Body of pancreas (tissue), 4 donors: Measurements from ENCODE around the gene COLGALT1. TPM values are rescaled to one million over a fixed set of nuclear protein-coding genes. Genes with fewer than 3 reads are reported as not detected.

Experiments
- ATAC-seq: fragments of 150-250 bp; one replicate; pipeline ENCODE4 v1.9.1; 2016
- DNase-seq, 4 donors: peaks; one replicate each; pipeline ENCODE4 v3.0.0-alpha.2; 2019
- H3K27ac ChIP-seq, 4 donors: fragments of 200-600 bp; sonication (generic); 1 replicate in 3 of 4; 2 replicates in 1 of 4; pipeline versions ENCODE4 v1.5.1 to v1.6.1; 2016 to 2019; ENCODE audit warnings: mild to moderate bottlenecking in 1 of 4, mixed read lengths in 1 of 4, moderate library complexity in 1 of 4
- H3K27me3 ChIP-seq, 2 donors: fragments of 200-600 bp; sonication (generic); one replicate each; pipeline ENCODE4 v1.6.0; 2016; ENCODE audit warnings: mild to moderate bottlenecking in 1 of 2
- H3K36me3 ChIP-seq, 2 donors: fragments of 200-600 bp; sonication (generic); replicated peaks in 1 of 2; 2 replicates each; pipeline ENCODE4 v1.5.1; 2016; ENCODE audit warnings: low read depth in 2 of 2; ENCODE audit not compliant: insufficient read depth in 1 of 2
- H3K4me1 ChIP-seq: fragments of 200-600 bp; sonication (generic); one replicate; pipeline ENCODE4 v1.6.0; 2016
- H3K4me3 ChIP-seq, 2 donors: fragments of 200-600 bp; sonication (generic); 1 replicate in 1 of 2; 2 replicates in 1 of 2; pipeline ENCODE4 v1.5.1; 2016 to 2019
- H3K9me3 ChIP-seq, 3 donors: fragments of 200-600 bp; sonication (generic); 1 replicate in 2 of 3; 2 replicates in 1 of 3; pipeline ENCODE4 v1.5.1; 2016
- POLR2A ChIP-seq, 3 donors: fragments of 450-650 bp; IDR thresholded peaks; one replicate each; pipeline ENCODE4 v1.6.1; 2016; ENCODE audit warnings: antibody characterized with exemption in 3 of 3, mild to moderate bottlenecking in 2 of 3
- WGBS, 2 donors: methylation state at CpG; one replicate each; pipeline ENCODE4 v1.1.5; 2017; 5-methylcytosine and 5-hydroxymethylcytosine counted together
- intact Hi-C: fragments of 100-400 bp; cut with DNase I; formaldehyde crosslinking; loops from one replicate; pipeline ENCODE4 v1.15.1; 2023
- total RNA-seq, 2 donors: library from RNA; depleted of rRNA; stranded (reverse); fragments of >200 nt; gene quantifications; one replicate each; pipeline ENCODE4 v1.1.0, GENCODE V29; 2016
- TF ChIP-seq, protein P1 (sequence below), 7 experiments: fragments of 450-650 bp in 4 of 7; fragments of 200-600 bp in 3 of 7; sonication (generic) in 3 of 7; IDR thresholded peaks; one replicate each; pipeline ENCODE4 v1.5.1; 2016 to 2019; ENCODE audit warnings: antibody characterized with exemption in 7 of 7

Gene COLGALT1
- total RNA-seq, 2 donors from 2014 or later = 38.9 to 41.5 TPM

DNA sequence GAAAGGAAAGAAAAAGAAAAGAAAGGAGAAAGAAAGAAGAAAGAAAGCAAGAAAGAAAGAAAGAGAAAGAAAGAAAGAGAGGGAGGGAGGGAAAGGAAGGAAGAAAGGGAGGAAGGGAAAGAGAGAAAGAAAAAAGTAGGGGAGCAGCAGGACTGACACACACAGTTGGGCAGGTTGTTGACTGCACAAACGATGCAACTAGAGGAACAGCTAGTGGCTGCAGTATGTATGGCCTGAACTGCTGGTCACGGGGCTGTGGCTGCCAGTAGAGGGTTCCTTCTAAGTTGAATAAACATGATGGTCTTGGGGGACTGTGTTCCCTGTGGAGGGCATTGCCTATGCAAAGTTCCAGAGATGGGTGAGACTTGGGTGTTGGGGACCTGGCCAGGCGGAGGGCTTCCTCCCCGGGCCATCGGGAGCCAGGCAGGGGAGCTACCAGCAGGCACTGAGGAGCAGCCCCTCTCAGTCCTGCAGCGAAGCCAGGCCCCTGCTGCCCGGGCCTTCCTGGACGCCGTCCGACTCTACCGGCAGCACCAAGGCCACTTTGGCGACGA is 16.7 kb upstream of the COLGALT1 start:
- TF ChIP-seq, protein P1, sequence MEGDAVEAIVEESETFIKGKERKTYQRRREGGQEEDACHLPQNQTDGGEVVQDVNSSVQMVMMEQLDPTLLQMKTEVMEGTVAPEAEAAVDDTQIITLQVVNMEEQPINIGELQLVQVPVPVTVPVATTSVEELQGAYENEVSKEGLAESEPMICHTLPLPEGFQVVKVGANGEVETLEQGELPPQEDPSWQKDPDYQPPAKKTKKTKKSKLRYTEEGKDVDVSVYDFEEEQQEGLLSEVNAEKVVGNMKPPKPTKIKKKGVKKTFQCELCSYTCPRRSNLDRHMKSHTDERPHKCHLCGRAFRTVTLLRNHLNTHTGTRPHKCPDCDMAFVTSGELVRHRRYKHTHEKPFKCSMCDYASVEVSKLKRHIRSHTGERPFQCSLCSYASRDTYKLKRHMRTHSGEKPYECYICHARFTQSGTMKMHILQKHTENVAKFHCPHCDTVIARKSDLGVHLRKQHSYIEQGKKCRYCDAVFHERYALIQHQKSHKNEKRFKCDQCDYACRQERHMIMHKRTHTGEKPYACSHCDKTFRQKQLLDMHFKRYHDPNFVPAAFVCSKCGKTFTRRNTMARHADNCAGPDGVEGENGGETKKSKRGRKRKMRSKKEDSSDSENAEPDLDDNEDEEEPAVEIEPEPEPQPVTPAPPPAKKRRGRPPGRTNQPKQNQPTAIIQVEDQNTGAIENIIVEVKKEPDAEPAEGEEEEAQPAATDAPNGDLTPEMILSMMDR (IDR thresholded peaks at IDR 0.05) = no peak
- H3K27ac ChIP-seq = peak overlapping the region in 1 of 4 donors; percentile 30
- WGBS, 2 donors = 8 to 14% methylated on average over 5 to 13 of the region's 13 CpGs
- H3K36me3 ChIP-seq = no peaks in the 10 kb centered on the region
- H3K4me1 ChIP-seq = peaks cover 13% of the 10 kb centered on the region
- no peak for DNase-seq
- intact Hi-C loops = no loop called here
- H3K9me3 ChIP-seq = no peaks in the 10 kb centered on the region
- no peaks in the 10 kb centered on the region for H3K27me3 ChIP-seq
- no peak overlapping the region for H3K4me3 ChIP-seq
- no peak for ATAC-seq

DNA sequence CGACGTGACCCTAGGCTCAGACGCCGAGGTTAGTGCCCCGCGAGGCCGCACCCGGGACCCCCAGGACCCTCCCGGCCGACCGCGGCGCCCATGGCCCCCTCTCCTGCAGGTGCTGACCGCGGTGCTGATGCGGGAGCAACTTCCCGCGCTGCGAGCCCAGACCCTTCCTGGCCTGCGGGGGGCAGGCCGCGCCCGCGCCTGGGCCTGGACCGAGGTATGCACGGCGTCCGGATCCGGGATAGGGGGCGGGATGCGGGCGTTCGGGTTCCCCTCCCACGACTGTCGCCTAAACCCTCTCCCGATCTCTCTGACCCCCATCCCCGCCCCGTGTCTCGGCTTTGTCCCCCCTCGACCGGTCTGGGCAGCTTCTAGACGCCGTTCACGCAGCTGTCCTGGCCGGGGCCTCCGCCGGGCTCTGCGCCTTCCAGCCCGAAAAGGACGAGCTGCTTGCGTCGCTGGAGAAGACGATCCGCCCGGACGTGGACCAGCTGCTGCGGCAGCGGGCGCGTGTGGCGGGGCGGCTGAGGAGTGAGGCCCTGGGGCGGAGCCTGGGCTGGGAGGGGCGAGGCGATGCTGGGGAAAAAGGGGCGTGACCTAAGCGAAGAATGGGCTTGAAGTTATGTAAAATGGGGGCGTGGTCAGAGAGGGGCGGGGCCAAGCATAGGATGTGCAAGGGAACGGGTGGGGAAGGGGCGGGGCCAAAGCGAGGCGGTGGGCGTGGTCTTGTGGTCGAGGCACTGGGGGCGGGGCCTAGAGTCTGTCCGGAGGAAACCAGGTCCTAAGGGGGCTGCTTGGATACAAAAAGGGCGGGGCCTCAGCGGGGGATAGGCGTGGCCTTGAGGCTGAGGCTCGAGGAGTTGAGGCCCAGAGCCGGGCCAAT is 16.0 kb upstream of the COLGALT1 start:
- Histone ChIP-seq H3K4me3 (peak overlapping the region in 1 of 2 donors; percentile 21), H3K4me1 (peaks cover 13% of the 10 kb centered on the region), H3K27me3 (no peaks in the 10 kb centered on the region), H3K9me3 (no peaks in the 10 kb centered on the region), H3K27ac (peak overlapping the region in 1 of 4 donors; percentile 30), H3K36me3 (no peaks in the 10 kb centered on the region)
- intact Hi-C loops = no loop called here
- 1 to 8% methylated on average over 18 to 82 of the region's 82 CpGs for WGBS, 2 donors
- ATAC-seq (peak; percentile 79), DNase-seq (peak; percentile 86 to 95 (median 88))
- TF ChIP-seq, protein P1 (IDR thresholded peaks at IDR 0.05) = peak in 4 of 7 experiments; percentile 18 to 33 (median 20)
- peak in 1 of 3 donors; percentile 13 for TF ChIP-seq POLR2A (IDR thresholded peaks at IDR 0.05)

DNA sequence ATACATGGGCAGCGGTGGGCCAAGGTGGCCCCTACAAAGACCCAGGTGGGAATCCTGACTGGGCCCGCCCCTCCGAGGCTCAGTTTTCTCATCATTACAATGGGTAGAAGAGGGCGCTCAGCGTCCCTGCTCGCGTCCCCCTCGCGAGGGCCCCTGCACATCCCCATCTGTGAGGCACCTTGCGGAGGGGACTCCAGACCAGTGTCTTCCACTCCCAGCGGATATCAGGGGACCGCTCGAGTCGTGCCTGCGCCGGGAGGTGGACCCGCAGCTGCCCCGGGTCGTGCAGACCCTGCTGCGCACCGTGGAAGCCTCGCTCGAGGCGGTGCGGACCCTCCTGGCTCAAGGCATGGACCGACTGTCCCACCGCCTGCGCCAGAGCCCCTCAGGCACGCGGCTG is 15.3 kb upstream of the COLGALT1 start:
- H3K27ac ChIP-seq = no peak overlapping the region
- 66 to 85% methylated on average over 4 to 30 of the region's 30 CpGs for WGBS, 2 donors
- no peak for DNase-seq

DNA sequence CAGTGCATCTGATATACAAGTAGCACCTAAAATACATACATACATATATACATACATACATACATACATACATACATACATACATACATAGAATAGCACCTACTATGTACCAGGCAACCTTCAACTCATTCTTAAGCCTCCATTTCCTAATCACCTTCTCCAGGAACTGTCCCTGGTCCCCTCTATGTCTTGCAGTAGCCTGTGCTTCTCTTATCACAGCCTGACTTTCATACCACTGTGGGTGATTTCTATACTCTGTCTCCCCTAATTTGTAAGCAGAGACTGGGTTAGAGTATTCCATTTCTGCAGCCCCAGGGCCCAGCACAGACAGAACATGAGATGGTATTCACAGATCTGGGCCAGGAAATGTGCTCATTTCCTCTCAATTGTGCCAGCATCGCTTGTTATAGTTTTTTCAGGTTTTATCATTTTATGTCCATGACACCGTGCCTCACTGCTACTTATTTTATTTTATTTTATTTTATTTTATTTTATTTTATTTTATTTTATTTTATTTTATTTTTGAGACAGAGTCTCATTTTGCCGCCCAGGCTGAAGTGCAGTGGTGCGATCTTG is 14.2 kb upstream of the COLGALT1 start:
- ATAC-seq = no peak

More for the DNA sequence above, 15.3 kb upstream of the COLGALT1 start:
- Histone ChIP-seq H3K36me3 (no peaks in the 10 kb centered on the region), H3K27me3 (no peaks in the 10 kb centered on the region), H3K4me1 (peaks cover 13% of the 10 kb centered on the region), H3K4me3 (no peak overlapping the region), H3K9me3 (no peaks in the 10 kb centered on the region)
- intact Hi-C loops = no loop called here
- no peak for ATAC-seq
- TF ChIP-seq, protein P1 (IDR thresholded peaks at IDR 0.05) = no peak
- TF ChIP-seq POLR2A (IDR thresholded peaks at IDR 0.05) = no peak

More for the DNA sequence above, 14.2 kb upstream of the COLGALT1 start:
- no peak for TF ChIP-seq POLR2A (IDR thresholded peaks at IDR 0.05)
- TF ChIP-seq, protein P1 (IDR thresholded peaks at IDR 0.05) = no peak
- Histone ChIP-seq H3K9me3 (no peaks in the 10 kb centered on the region), H3K4me3 (no peak overlapping the region), H3K27me3 (no peaks in the 10 kb centered on the region), H3K27ac (no peak overlapping the region), H3K36me3 (no peaks in the 10 kb centered on the region), H3K4me1 (peaks cover 13% of the 10 kb centered on the region)
- no peak for DNase-seq
- 83 to 89% methylated on average over 4 of the region's 4 CpGs for WGBS, 2 donors
- intact Hi-C loops = no loop called here
